Lung (tissue), 12 donors: ENCODE results near the gene SMIM11. TPM values are rescaled to one million over a fixed set of nuclear protein-coding genes. Genes with fewer than 3 reads are reported as not detected.

Experiments used
- ATAC-seq: fragments of 200-7000 bp; cut with Tn5 transposase; one replicate; pipeline ENCODE4 v1.9.1; 2020; ENCODE audit warnings: moderate number of reproducible peaks; ENCODE audit not compliant: insufficient read depth, low FRiP score
- DNase-seq, 3 donors: peaks; one replicate each; pipeline ENCODE4 v3.0.0-alpha.2; 2013 to 2017
- H3K27ac ChIP-seq, 2 donors: one replicate each; pipeline ENCODE4 v1.5.1; 2013; ENCODE audit warnings: mild to moderate bottlenecking in 2 of 2, moderate library complexity in 2 of 2, control low read depth in 1 of 2, inconsistent platforms in 1 of 2, low read depth in 1 of 2, low read length in 1 of 2
- H3K27me3 ChIP-seq, 3 donors: one replicate each; pipeline ENCODE4 v1.5.1; 2013; ENCODE audit warnings: low read length in 2 of 3; ENCODE audit not compliant: control insufficient read depth in 3 of 3, insufficient read depth in 3 of 3
- H3K36me3 ChIP-seq, 4 donors: one replicate each; pipeline ENCODE4 v1.5.1; 2013; ENCODE audit warnings: low read length in 4 of 4, mild to moderate bottlenecking in 1 of 4, moderate library complexity in 1 of 4; ENCODE audit not compliant: control insufficient read depth in 4 of 4, insufficient read depth in 4 of 4
- H3K4me1 ChIP-seq, 5 donors: one replicate each; pipeline ENCODE4 v1.5.1; 2013; ENCODE audit warnings: low read length in 5 of 5, mild to moderate bottlenecking in 2 of 5, moderate library complexity in 1 of 5; ENCODE audit not compliant: control insufficient read depth in 5 of 5, insufficient read depth in 5 of 5
- H3K4me3 ChIP-seq: one replicate; pipeline ENCODE4 v1.5.1; 2013; ENCODE audit warnings: mild to moderate bottlenecking, control low read depth, moderate library complexity
- H3K9ac ChIP-seq, 2 donors: one replicate each; pipeline ENCODE4 v1.5.1; 2013; ENCODE audit warnings: low read length in 2 of 2, control low read depth in 1 of 2; ENCODE audit not compliant: insufficient read depth in 1 of 2
- H3K9me3 ChIP-seq, 4 donors: one replicate each; pipeline ENCODE4 v1.5.1; 2013; ENCODE audit warnings: low read length in 3 of 4, mild to moderate bottlenecking in 1 of 4, moderate library complexity in 1 of 4; ENCODE audit not compliant: control insufficient read depth in 4 of 4, insufficient read depth in 3 of 4
- CTCF ChIP-seq: IDR thresholded peaks from 2 replicates; pipeline ENCODE4 v1.5.1; 2012; ENCODE audit warnings: mild to moderate bottlenecking; ENCODE audit errors: control extremely low read depth, extremely low read depth
- WGBS, 2 donors: extraction: QIAGEN DNeasy Blood & Tissue Kit; methylation state at CpG; one replicate each; pipeline ENCODE4 v1.1.7; 2013; 5-methylcytosine and 5-hydroxymethylcytosine counted together
- polyA plus RNA-seq, 2 donors: library from polyadenylated mRNA; stranded (reverse); fragments of 200-250 nt; gene quantifications; one replicate each; pipeline ENCODE4 v1.2.1, GENCODE V29; 2013
- total RNA-seq, 2 donors: library from RNA; depleted of rRNA in 1 of 2; stranded (reverse); fragments of >200 nt in 1 of 2; gene quantifications; one replicate each; pipeline ENCODE4 v1.2.1, GENCODE V29; 2014 to 2021
- donor health status: control.
- donor health status: control.
- donor health status: Bipolar disorder and iron deficiency.
- donor health status: healthy.
- donor health status: DM: yes; HTN: yes; CAD: no.

The SMIM11 gene
- total and polyA plus RNA-seq, 4 donors: 3.5 to 8.0 (median 6.6) TPM

- peak in 2 of 3 donors; percentile 47 to 55 for DNase-seq
- no peaks in the 10 kb centered on the region for H3K36me3 ChIP-seq
- 62 to 76% methylated on average over 13 of the region's 13 CpGs for WGBS, 2 donors
- H3K9ac ChIP-seq: no peak overlapping the region
- no peaks in the 10 kb centered on the region for H3K9me3 ChIP-seq
- no peak overlapping the region for H3K4me3 ChIP-seq
- TF ChIP-seq CTCF: no peak
- ATAC-seq: no peak
- H3K27ac ChIP-seq: no peak overlapping the region
- H3K4me1 ChIP-seq: peaks cover 0 to 17% (median 0%) of the 10 kb centered on the region in 5 donors
- no peaks in the 10 kb centered on the region for H3K27me3 ChIP-seq
Observed at GRCh38 chr21:34336756-34337391, 38.4 kb upstream of the SMIM11 start.

GRCh38 chr21:34337741-34338140, 37.6 kb upstream of the SMIM11 start:
- DNase-seq (no peak), ATAC-seq (no peak)
- Histone ChIP-seq H3K4me1 (peaks cover 0 to 18% (median 0%) of the 10 kb centered on the region in 5 donors), H3K9me3 (no peaks in the 10 kb centered on the region), H3K27ac (no peak overlapping the region), H3K27me3 (no peaks in the 10 kb centered on the region), H3K36me3 (no peaks in the 10 kb centered on the region), H3K4me3 (no peak overlapping the region), H3K9ac (no peak overlapping the region)
- WGBS, 2 donors: 34 to 66% methylated on average over 6 of the region's 6 CpGs
- TF ChIP-seq CTCF: no peak

GRCh38 chr21:34338226-34338625, 37.1 kb upstream of the SMIM11 start:
- peaks cover 0 to 18% (median 0%) of the 10 kb centered on the region in 5 donors for H3K4me1 ChIP-seq
- no peak for TF ChIP-seq CTCF
- no peak overlapping the region for H3K9ac ChIP-seq
- no peak overlapping the region for H3K4me3 ChIP-seq
- 91 to 93% methylated on average over 8 of the region's 8 CpGs for WGBS, 2 donors
- no peaks in the 10 kb centered on the region for H3K9me3 ChIP-seq
- H3K27me3 ChIP-seq: no peaks in the 10 kb centered on the region
- DNase-seq: no peak
- no peaks in the 10 kb centered on the region for H3K36me3 ChIP-seq
- H3K27ac ChIP-seq: no peak overlapping the region
- ATAC-seq: no peak

- Histone ChIP-seq H3K36me3 (no peaks in the 10 kb centered on the region), H3K4me3 (no peak overlapping the region), H3K27ac (no peak overlapping the region), H3K4me1 (peaks cover 0 to 24% (median 0%) of the 10 kb centered on the region in 5 donors), H3K9ac (no peak overlapping the region), H3K27me3 (no peaks in the 10 kb centered on the region), H3K9me3 (no peaks in the 10 kb centered on the region)
- ATAC-seq: no peak
- WGBS, 2 donors: 71 to 81% methylated on average over 3 of the region's 3 CpGs
- no peak for TF ChIP-seq CTCF
- no peak for DNase-seq
Observed at GRCh38 chr21:34340061-34340460, 35.2 kb upstream of the SMIM11 start.
